ENCODE measurements around the gene WBP2. TPM values are rescaled to one million over a fixed set of nuclear protein-coding genes. Genes with fewer than 3 reads are reported as not detected.

WBP2 gene
- total RNA-seq (2021; ENCODE audit: unreplicated experiment) (132 TPM), Bru-seq, nascent RNA (percentile 78 among the genes with signal in this experiment), BruChase-seq, experiment 1, labeled RNA remaining after a 6-hour chase (percentile 95 among the genes with signal in this experiment), BruChase-seq, experiment 2, labeled RNA remaining after a 2-hour chase (percentile 89 among the genes with signal in this experiment)
- 184 and 186 TPM in 2 replicates for polyA plus RNA-seq (2012)
- long read RNA-seq, transcript WBP2-201 (8 exons, 1,944 nt): major isoform, 66 of 291 reads
- long read RNA-seq, partial matches to known transcripts: 31 of 291 reads
- long read RNA-seq, other reads (novel, unspliced or antisense): 189 of 291 reads

DNA sequence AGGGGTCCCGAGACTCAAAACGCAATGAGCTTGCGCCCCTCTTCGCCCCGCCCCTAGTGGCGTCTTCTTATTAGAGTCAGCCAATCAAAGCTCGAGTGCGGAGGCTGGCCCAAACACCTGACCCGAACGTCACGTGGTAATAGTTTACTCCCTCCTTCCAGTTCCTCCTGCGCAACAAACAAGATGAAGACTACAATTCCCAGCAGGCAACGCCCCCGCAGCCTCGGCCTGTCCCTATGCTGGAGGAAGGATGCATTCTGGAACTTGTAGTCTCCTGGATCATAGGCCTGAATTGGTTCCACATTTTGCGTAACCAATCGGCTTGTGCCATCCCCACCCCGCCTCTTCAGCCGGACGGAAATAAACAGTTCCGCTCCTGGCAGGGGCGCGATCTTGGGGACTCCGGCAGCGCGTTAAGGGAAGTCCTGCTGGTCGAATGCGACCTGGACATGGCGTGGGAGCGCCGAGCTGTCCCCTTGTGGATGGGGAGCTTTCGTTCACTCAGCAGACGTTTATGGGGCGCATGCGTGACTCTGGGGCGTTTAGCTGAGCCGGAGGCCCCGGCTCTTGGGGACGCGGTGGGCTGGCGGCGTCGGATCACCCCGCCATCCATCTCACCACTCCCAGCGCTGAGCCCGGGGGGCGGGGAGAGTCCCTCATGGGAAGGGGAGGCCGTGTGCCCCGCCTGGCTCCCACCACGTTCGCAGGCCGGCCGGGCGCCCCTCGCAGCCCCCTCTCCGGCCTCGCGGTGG is at the start of gene WBP2:
Gene WBP2 (minus strand): TSS at position 26 of the 752 bp plus-strand sequence. CDS start 38 bp downstream, outside the sequence.
- intact Hi-C loops (cut with micrococcal nuclease): loop anchor here (1.0 to 10.0 kb wide), 4 partner anchors 10 to 181 kb away; a partner anchor contains a TSS
- peak within 1 kb of the TSS; percentile 75 to 86 for H3K4me3 ChIP-seq (replicated peaks in 1 of 2; ENCODE audit: low read depth in 1 of 2, low read length in 2 of 2)
- CTCF ChIA-PET: interaction anchor here (0.6 to 4.3 kb wide), 19 partner anchors 10 to 937 kb away, joined by 3 to 57 read pairs (median 5); partner anchors contain the start of genes ACOX1, CDK3, FBF1 and GALK1
- H3K27ac ChIP-seq (ENCODE audit: low read depth, low read length): peak within 1 kb of the TSS; percentile 87
- peak within 1 kb of the TSS; percentile 86 for H3K9ac ChIP-seq (ENCODE audit: low read length)
- no TSS peak for BruUV-seq (replicated peaks)
- H3K79me2 ChIP-seq (ENCODE audit: insufficient read depth, low read length): peaks cover 20% of the 10 kb centered on the region; the same call in 1 of the 2 replicates
- peaks cover 5 to 6% of the 10 kb centered on the region in 2 experiments; a peak in 3 of 4 replicates for H3K36me3 ChIP-seq (ENCODE audit: control insufficient read depth in 1 of 2, insufficient read depth in 2 of 2, low read length in 2 of 2)
- RAD21 ChIA-PET (ENCODE audit: low non-redundant PET in 1 of 2, low total read pairs in 2 of 2, uncharacterized antibody in 2 of 2, unreplicated experiment in 2 of 2): interaction anchor here (0.6 to 2.0 kb wide), 10 partner anchors 14 to 255 kb away, joined by 3 to 7 read pairs (median 4); a partner anchor contains a TSS
- H3K27me3 ChIP-seq (ENCODE audit: insufficient read depth, low read length): no peaks in the 10 kb centered on the region
- no peaks in the 10 kb centered on the region for H3K9me2 ChIP-seq (ENCODE audit: insufficient read depth)
- H2AFZ ChIP-seq (ENCODE audit: low read depth, low read length, poor library complexity, severe bottlenecking): peak within 1 kb of the TSS; percentile 52
- peak within 1 kb of the TSS; percentile 96 for H3K4me2 ChIP-seq (ENCODE audit: low read length)
- H4K20me1 ChIP-seq (ENCODE audit: insufficient read depth): no peaks in the 10 kb centered on the region
- ATAC-seq (peak; percentile 91), DNase-seq (ENCODE audit: low read depth, low spot score) (peak; percentile 100)
- H3K9me3 ChIP-seq (ENCODE audit: control insufficient read depth in 1 of 2, insufficient read depth in 1 of 2, low read depth in 1 of 2, low read length in 2 of 2): no peaks in the 10 kb centered on the region
- POLR2A ChIA-PET: interaction anchor here (0.6 to 6.8 kb wide), 21 partner anchors 9 to 640 kb away, joined by 3 to 83 read pairs (median 5); partner anchors contain the start of genes MRPL38, PRPSAP1, TRIM47 and TRIM65
- peaks cover 23 to 40% of the 10 kb centered on the region in 2 experiments for H3K4me1 ChIP-seq (ENCODE audit: control insufficient read depth in 1 of 2, insufficient read depth in 2 of 2, low read length in 2 of 2)
- TF ChIP-seq EZH2 (IDR thresholded peaks at IDR 0.05): no peak
- TF ChIP-seq TCF7L2 (IDR thresholded peaks at IDR 0.05; ENCODE audit: borderline replicate concordance, extremely low read depth, insufficient read depth, insufficient read length): peak; percentile 4
- peak; percentile 97 for TF ChIP-seq POLR2AphosphoS5 (IDR thresholded peaks at IDR 0.05; ENCODE audit: low read depth, low read length)
- TF ChIP-seq, protein P1, sequence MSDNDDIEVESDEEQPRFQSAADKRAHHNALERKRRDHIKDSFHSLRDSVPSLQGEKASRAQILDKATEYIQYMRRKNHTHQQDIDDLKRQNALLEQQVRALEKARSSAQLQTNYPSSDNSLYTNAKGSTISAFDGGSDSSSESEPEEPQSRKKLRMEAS (IDR thresholded peaks at IDR 0.05): peak; percentile 81; the same call in 1 of the 2 replicates
- TF ChIP-seq, protein P2, sequence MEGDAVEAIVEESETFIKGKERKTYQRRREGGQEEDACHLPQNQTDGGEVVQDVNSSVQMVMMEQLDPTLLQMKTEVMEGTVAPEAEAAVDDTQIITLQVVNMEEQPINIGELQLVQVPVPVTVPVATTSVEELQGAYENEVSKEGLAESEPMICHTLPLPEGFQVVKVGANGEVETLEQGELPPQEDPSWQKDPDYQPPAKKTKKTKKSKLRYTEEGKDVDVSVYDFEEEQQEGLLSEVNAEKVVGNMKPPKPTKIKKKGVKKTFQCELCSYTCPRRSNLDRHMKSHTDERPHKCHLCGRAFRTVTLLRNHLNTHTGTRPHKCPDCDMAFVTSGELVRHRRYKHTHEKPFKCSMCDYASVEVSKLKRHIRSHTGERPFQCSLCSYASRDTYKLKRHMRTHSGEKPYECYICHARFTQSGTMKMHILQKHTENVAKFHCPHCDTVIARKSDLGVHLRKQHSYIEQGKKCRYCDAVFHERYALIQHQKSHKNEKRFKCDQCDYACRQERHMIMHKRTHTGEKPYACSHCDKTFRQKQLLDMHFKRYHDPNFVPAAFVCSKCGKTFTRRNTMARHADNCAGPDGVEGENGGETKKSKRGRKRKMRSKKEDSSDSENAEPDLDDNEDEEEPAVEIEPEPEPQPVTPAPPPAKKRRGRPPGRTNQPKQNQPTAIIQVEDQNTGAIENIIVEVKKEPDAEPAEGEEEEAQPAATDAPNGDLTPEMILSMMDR (IDR thresholded peaks at IDR 0.05 in 2 of 3, conservative IDR thresholded peaks at IDR 0.05 in 1 of 3; ENCODE audit: borderline replicate concordance in 1 of 3, insufficient read depth in 1 of 3, low read depth in 2 of 3, low read length in 2 of 3): peak in 2 of 3 experiments; percentile 54 to 62; a peak in 2 of 6 replicates
- no peak for TF ChIP-seq CEBPB (IDR thresholded peaks at IDR 0.05; ENCODE audit: low read depth)
- TF ChIP-seq ELF1 (IDR thresholded peaks at IDR 0.05; ENCODE audit: borderline replicate concordance, low read depth): no peak; the same call in 1 of the 2 replicates
- peak; percentile 94 for TF ChIP-seq SP1 (IDR thresholded peaks at IDR 0.05; ENCODE audit: low read depth)
- peak; percentile 85 for TF ChIP-seq POLR2A (IDR thresholded peaks at IDR 0.05; ENCODE audit: borderline replicate concordance, extremely low read depth, insufficient read depth, insufficient read length)
- TF ChIP-seq ZNF274 (IDR thresholded peaks at IDR 0.05; ENCODE audit: low read depth, low read length): no peak
- no peak for TF ChIP-seq EZH2phosphoT487 (IDR thresholded peaks at IDR 0.05; ENCODE audit: borderline replicate concordance)
- TF ChIP-seq ZFX (IDR thresholded peaks at IDR 0.05): peak; percentile 71; the same call in 1 of the 2 replicates
- TF ChIP-seq, protein P3, sequence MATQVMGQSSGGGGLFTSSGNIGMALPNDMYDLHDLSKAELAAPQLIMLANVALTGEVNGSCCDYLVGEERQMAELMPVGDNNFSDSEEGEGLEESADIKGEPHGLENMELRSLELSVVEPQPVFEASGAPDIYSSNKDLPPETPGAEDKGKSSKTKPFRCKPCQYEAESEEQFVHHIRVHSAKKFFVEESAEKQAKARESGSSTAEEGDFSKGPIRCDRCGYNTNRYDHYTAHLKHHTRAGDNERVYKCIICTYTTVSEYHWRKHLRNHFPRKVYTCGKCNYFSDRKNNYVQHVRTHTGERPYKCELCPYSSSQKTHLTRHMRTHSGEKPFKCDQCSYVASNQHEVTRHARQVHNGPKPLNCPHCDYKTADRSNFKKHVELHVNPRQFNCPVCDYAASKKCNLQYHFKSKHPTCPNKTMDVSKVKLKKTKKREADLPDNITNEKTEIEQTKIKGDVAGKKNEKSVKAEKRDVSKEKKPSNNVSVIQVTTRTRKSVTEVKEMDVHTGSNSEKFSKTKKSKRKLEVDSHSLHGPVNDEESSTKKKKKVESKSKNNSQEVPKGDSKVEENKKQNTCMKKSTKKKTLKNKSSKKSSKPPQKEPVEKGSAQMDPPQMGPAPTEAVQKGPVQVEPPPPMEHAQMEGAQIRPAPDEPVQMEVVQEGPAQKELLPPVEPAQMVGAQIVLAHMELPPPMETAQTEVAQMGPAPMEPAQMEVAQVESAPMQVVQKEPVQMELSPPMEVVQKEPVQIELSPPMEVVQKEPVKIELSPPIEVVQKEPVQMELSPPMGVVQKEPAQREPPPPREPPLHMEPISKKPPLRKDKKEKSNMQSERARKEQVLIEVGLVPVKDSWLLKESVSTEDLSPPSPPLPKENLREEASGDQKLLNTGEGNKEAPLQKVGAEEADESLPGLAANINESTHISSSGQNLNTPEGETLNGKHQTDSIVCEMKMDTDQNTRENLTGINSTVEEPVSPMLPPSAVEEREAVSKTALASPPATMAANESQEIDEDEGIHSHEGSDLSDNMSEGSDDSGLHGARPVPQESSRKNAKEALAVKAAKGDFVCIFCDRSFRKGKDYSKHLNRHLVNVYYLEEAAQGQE (IDR thresholded peaks at IDR 0.05; ENCODE audit: low read depth): no peak
- peak; percentile 73 for TF ChIP-seq YY1 (IDR thresholded peaks at IDR 0.05; ENCODE audit: extremely low read depth, insufficient replicate concordance, low read depth, low read length)
- TF ChIP-seq, protein P4, sequence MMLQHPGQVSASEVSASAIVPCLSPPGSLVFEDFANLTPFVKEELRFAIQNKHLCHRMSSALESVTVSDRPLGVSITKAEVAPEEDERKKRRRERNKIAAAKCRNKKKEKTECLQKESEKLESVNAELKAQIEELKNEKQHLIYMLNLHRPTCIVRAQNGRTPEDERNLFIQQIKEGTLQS (IDR thresholded peaks at IDR 0.05): no peak
- TF ChIP-seq SRF (IDR thresholded peaks at IDR 0.05; ENCODE audit: low read depth): no peak; the same call in 1 of the 2 replicates
- TF ChIP-seq SIN3A (IDR thresholded peaks at IDR 0.05; ENCODE audit: low read depth): peak; percentile 91
- TF ChIP-seq FOSL1 (IDR thresholded peaks at IDR 0.05; ENCODE audit: low read depth): no peak
- peak; percentile 100 for TF ChIP-seq EGR1 (IDR thresholded peaks at IDR 0.05; ENCODE audit: low read depth)

Measured in HCT116 (cell line).